H1 (cell line): ENCODE measurements around the gene PACSIN2. TPM values are rescaled to one million over a fixed set of nuclear protein-coding genes. Genes with fewer than 3 reads are reported as not detected.

Experiments used
- CTCF ChIA-PET: fragments of 300-600 bp; sonication (Branson Sonifier 250); formaldehyde crosslinking; loops from one replicate; lab custom pipeline; 2021; ENCODE audit not compliant: partially characterized antibody; lab: Charles Lee
- POLR2A ChIA-PET: fragments of 300-600 bp; sonication (Branson Sonifier 250); formaldehyde crosslinking; loops from one replicate; lab custom pipeline; 2021; ENCODE audit warnings: inconsistent platforms; ENCODE audit not compliant: partially characterized antibody; lab: Charles Lee
- DNase-seq, 2 experiments: peaks; one replicate each; pipeline versions ENCODE4 v3.0.0 to v3.0.0-alpha.2; 2010 to 2022; ENCODE audit warnings: low spot score in 2 of 2, low read depth in 1 of 2, mixed read lengths in 1 of 2
- FAIRE-seq: peaks from 2 replicates; lab custom pipeline; 2011; peaks lifted over from hg19 to GRCh38; lab: Jason Lieb, UNC
- H2AFZ ChIP-seq: 2 replicates; pipeline ENCODE4 v1.8.1; 2012; ENCODE audit warnings: low read length, inconsistent platforms
- H2AK5ac ChIP-seq: 2 replicates; pipeline ENCODE4 v1.6.1; 2013; ENCODE audit warnings: low read depth, low read length
- H2BK120ac ChIP-seq: replicated peaks from 2 replicates; pipeline ENCODE3; 2013; ENCODE audit warnings: low read depth, low read length, inconsistent platforms
- H2BK12ac ChIP-seq: 2 replicates; pipeline ENCODE4 v1.6.1; 2013; ENCODE audit warnings: low read depth, low read length
- H2BK15ac ChIP-seq: 2 replicates; pipeline ENCODE4 v1.6.1; 2013; ENCODE audit warnings: low read length
- H2BK20ac ChIP-seq: 2 replicates; pipeline ENCODE4 v1.6.1; 2013; ENCODE audit warnings: low read length
- H2BK5ac ChIP-seq: 2 replicates; pipeline ENCODE4 v1.6.1; 2013; ENCODE audit warnings: low read depth, low read length
- H3K14ac ChIP-seq: 2 replicates; pipeline ENCODE4 v1.6.1; 2013; ENCODE audit warnings: inconsistent platforms; ENCODE audit not compliant: insufficient read length
- H3K18ac ChIP-seq: 2 replicates; pipeline ENCODE4 v1.6.1; 2013; ENCODE audit warnings: low read length; ENCODE audit errors: extremely low read depth
- H3K23ac ChIP-seq: 2 replicates; pipeline ENCODE4 v1.6.1; 2013; ENCODE audit warnings: inconsistent platforms; ENCODE audit not compliant: insufficient read length
- H3K23me2 ChIP-seq: 2 replicates; pipeline ENCODE4 v1.6.1; 2013; ENCODE audit warnings: low read depth, low read length
- H3K27ac ChIP-seq: 2 replicates; pipeline ENCODE4 v1.6.1; 2011; ENCODE audit warnings: low read depth, low read length, inconsistent platforms
- H3K27me3 ChIP-seq, 4 experiments: replicated peaks in 1 of 4; 1 replicate in 1 of 4; 2 replicates in 3 of 4; pipeline versions ENCODE4 v1.6.1 to v1.8.1; 2011 to 2013; ENCODE audit warnings: low read length in 3 of 4, mild to moderate bottlenecking in 3 of 4, inconsistent platforms in 2 of 4, mixed read lengths in 2 of 4, moderate library complexity in 1 of 4; ENCODE audit not compliant: control insufficient read depth in 3 of 4, insufficient read depth in 3 of 4; ENCODE audit errors: extremely low read depth in 1 of 4
- H3K36me3 ChIP-seq, 4 experiments: 2 replicates each; pipeline versions ENCODE4 v1.6.1 to v1.8.1; 2011 to 2013; ENCODE audit warnings: mild to moderate bottlenecking in 4 of 4, low read length in 3 of 4, moderate library complexity in 2 of 4, control low read depth in 1 of 4, inconsistent platforms in 1 of 4; ENCODE audit not compliant: insufficient read depth in 4 of 4, control insufficient read depth in 2 of 4
- H3K4ac ChIP-seq: replicated peaks from 2 replicates; pipeline ENCODE3; 2013; ENCODE audit warnings: low read length, low read depth, mixed read lengths, inconsistent platforms; ENCODE audit not compliant: insufficient read length
- H3K4me1 ChIP-seq, 4 experiments: replicated peaks in 1 of 4; 1 replicate in 1 of 4; 2 replicates in 3 of 4; pipeline versions ENCODE4 v1.6.1 to v1.8.1; 2011 to 2013; ENCODE audit warnings: low read length in 3 of 4, inconsistent platforms in 2 of 4, mixed read lengths in 1 of 4; ENCODE audit not compliant: insufficient read depth in 4 of 4, control insufficient read depth in 3 of 4
- H3K4me2 ChIP-seq, 2 experiments: 2 replicates each; pipeline versions ENCODE4 v1.6.1 to v1.8.1; 2011 to 2013; ENCODE audit warnings: low read depth in 2 of 2, low read length in 2 of 2, control low read depth in 1 of 2, inconsistent platforms in 1 of 2, mild to moderate bottlenecking in 1 of 2; ENCODE audit not compliant: insufficient read depth in 1 of 2
- H3K4me3 ChIP-seq, 4 experiments: fragments of 200-600, 300-600 bp in 1 of 4; sonication (generic), shearing (Covaris generic), sonication (Bioruptor Twin) in 1 of 4; 2 replicates each; pipeline versions ENCODE4 v1.5.1 to v1.8.1; 2011 to 2016; ENCODE audit warnings: low read length in 4 of 4, low read depth in 3 of 4, control low read depth in 2 of 4, inconsistent platforms in 2 of 4, mild to moderate bottlenecking in 2 of 4, mixed read lengths in 1 of 4, moderate library complexity in 1 of 4; ENCODE audit not compliant: insufficient read depth in 2 of 4; ENCODE audit errors: extremely low read depth in 1 of 4
- H3K56ac ChIP-seq: replicated peaks from 2 replicates; pipeline ENCODE3; 2013; ENCODE audit warnings: low read depth, mild to moderate bottlenecking, mixed read lengths, low read length, inconsistent platforms; ENCODE audit not compliant: insufficient read length
- H3K79me1 ChIP-seq: 2 replicates; pipeline ENCODE4 v1.6.1; 2013; ENCODE audit warnings: low read depth, low read length, control low read depth
- H3K79me2 ChIP-seq, 2 experiments: 2 replicates each; pipeline versions ENCODE4 v1.6.1 to v1.8.1; 2012 to 2013; ENCODE audit warnings: low read length in 2 of 2, mild to moderate bottlenecking in 2 of 2, inconsistent platforms in 1 of 2; ENCODE audit not compliant: insufficient read depth in 2 of 2, control insufficient read depth in 1 of 2
- H3K9ac ChIP-seq, 4 experiments: replicated peaks in 1 of 4; 1 replicate in 1 of 4; 2 replicates in 3 of 4; pipeline versions ENCODE4 v1.6.1 to v1.8.1; 2011 to 2013; ENCODE audit warnings: low read depth in 3 of 4, low read length in 3 of 4, control low read depth in 2 of 4, mild to moderate bottlenecking in 2 of 4, moderate library complexity in 2 of 4, inconsistent platforms in 1 of 4; ENCODE audit errors: extremely low read depth in 1 of 4
- H3K9me3 ChIP-seq, 2 experiments: 2 replicates each; pipeline versions ENCODE4 v1.6.1 to v1.8.1; 2012 to 2013; ENCODE audit warnings: mild to moderate bottlenecking in 2 of 2, moderate library complexity in 2 of 2, control low read depth in 1 of 2, inconsistent platforms in 1 of 2, low read depth in 1 of 2, low read length in 1 of 2, mixed read lengths in 1 of 2; ENCODE audit not compliant: insufficient read depth in 2 of 2
- H4K20me1 ChIP-seq, 2 experiments: replicated peaks in 1 of 2; 2 replicates each; pipeline versions ENCODE3 to v1.8.1; 2011 to 2013; ENCODE audit warnings: inconsistent platforms in 2 of 2, low read length in 2 of 2, mild to moderate bottlenecking in 1 of 2; ENCODE audit not compliant: insufficient read depth in 2 of 2, control insufficient read depth in 1 of 2
- H4K5ac ChIP-seq: 2 replicates; pipeline ENCODE4 v1.6.1; 2013; ENCODE audit warnings: low read length, low read depth, mixed read lengths, inconsistent platforms; ENCODE audit not compliant: insufficient read length
- H4K8ac ChIP-seq: 2 replicates; pipeline ENCODE4 v1.8.0; 2013; ENCODE audit warnings: mild to moderate bottlenecking, moderate library complexity, low read length, inconsistent platforms; ENCODE audit not compliant: insufficient read depth; ENCODE audit errors: extremely low read depth
- H4K91ac ChIP-seq: replicated peaks from 2 replicates; pipeline ENCODE3; 2013; ENCODE audit warnings: low read length, mixed read lengths, inconsistent platforms; ENCODE audit not compliant: insufficient read length
- ASH2L ChIP-seq: fragments of 200-600, 300-600 bp; sonication (generic); IDR thresholded peaks from one replicate; pipeline ENCODE4 v1.7.1; 2017; ENCODE audit warnings: low read length
- CREB1 ChIP-seq: IDR thresholded peaks from 2 replicates; pipeline ENCODE4 v1.6.1; 2012; ENCODE audit warnings: inconsistent platforms
- E2F6 ChIP-seq: IDR thresholded peaks from 2 replicates; pipeline ENCODE4 v1.6.1; 2012; ENCODE audit warnings: inconsistent platforms
- EZH2 ChIP-seq: fragments of 200-600 bp; sonication (generic); IDR thresholded peaks from 2 replicates; pipeline ENCODE4 v1.7.1; 2012; ENCODE audit warnings: low read depth, mild to moderate bottlenecking, moderate library complexity, low read length, inconsistent platforms; ENCODE audit not compliant: severe bottlenecking
- RBBP5 ChIP-seq: IDR thresholded peaks from 2 replicates; pipeline ENCODE4 v1.7.1; 2012; ENCODE audit warnings: low read depth, mild to moderate bottlenecking, inconsistent platforms, low read length, moderate library complexity, borderline replicate concordance
- RFX5 ChIP-seq: IDR thresholded peaks from 2 replicates; pipeline ENCODE4 v1.6.1; 2011; ENCODE audit warnings: low read depth, low read length, improper control_type of control experiment, borderline replicate concordance
- SAP30 ChIP-seq: fragments of 300-600 bp; sonication (generic); IDR thresholded peaks from 2 replicates; pipeline ENCODE4 v1.7.1; 2012; ENCODE audit warnings: low read length, moderate library complexity, mild to moderate bottlenecking, inconsistent platforms; ENCODE audit not compliant: insufficient read depth, insufficient replicate concordance
- SIRT6 ChIP-seq: IDR thresholded peaks from one replicate; pipeline ENCODE4 v1.7.1; 2012; ENCODE audit warnings: low read length, inconsistent platforms
- SRF ChIP-seq: IDR thresholded peaks from 2 replicates; pipeline ENCODE4 v1.6.1; 2011; ENCODE audit warnings: mild to moderate bottlenecking, low read depth, low read length, moderate library complexity
- SUZ12 ChIP-seq: fragments of 200-600 bp; sonication (generic); IDR thresholded peaks from 2 replicates; pipeline ENCODE4 v1.6.1; 2012; ENCODE audit warnings: mild to moderate bottlenecking, inconsistent platforms, low read length, moderate library complexity, mixed read lengths
- TBP ChIP-seq: IDR thresholded peaks from 2 replicates; pipeline ENCODE4 v1.6.1; 2011; ENCODE audit warnings: low read depth, low read length, improper control_type of control experiment
- TEAD4 ChIP-seq: IDR thresholded peaks from 2 replicates; pipeline ENCODE4 v1.6.1; 2012; ENCODE audit warnings: low read depth, low read length, inconsistent platforms, mixed read lengths
- WGBS, 2 experiments: shearing (Covaris generic) in 1 of 2; methylation state at CpG; one replicate each; pipeline versions ENCODE4 v1.1.6 to v1.1.7; 2013 to 2015; ENCODE audit warnings: low lambda C conversion rate in 2 of 2, mixed read lengths in 2 of 2, inconsistent platforms in 1 of 2, low coverage in 1 of 2, missing lambda C conversion rate in 1 of 2; ENCODE audit not compliant: insufficient replicate concordance in 2 of 2, insufficient coverage in 1 of 2, insufficient read length in 1 of 2; ENCODE audit errors: extremely low coverage in 1 of 2, missing lambda C conversion rate in 1 of 2; 5-methylcytosine and 5-hydroxymethylcytosine counted together
- polyA plus RNA-seq, 7 experiments: library from polyadenylated mRNA; depleted of rRNA in 3 of 7; stranded (reverse) in 5 of 7; unstranded in 2 of 7; fragments of >200 nt in 5 of 7; fragments of 200-250 nt in 2 of 7; gene quantifications; 1 replicate in 5 of 7; 2 replicates in 1 of 7; 4 replicates in 1 of 7; pipeline versions ENCODE4 v1.2.1 to v1.2.3, GENCODE V29; 2011 to 2013; ENCODE audit warnings: missing spikeins in 2 of 7, mixed read lengths in 2 of 7
- total RNA-seq: library from RNA; stranded (reverse); fragmentation: NEBNext Ultra II Directional; extraction: Animal tissue kit (Norgen Biotek cat#: 25700); gene quantifications from 2 replicates; pipeline ENCODE4 v1.2.1, GENCODE V29; 2021

PACSIN2 gene
- total and polyA plus RNA-seq, 2 of the 8 experiments (the other 6 are each of a cell fraction or from before 2014, with no cell fraction given), result 44.8 to 64.2 TPM

DNA sequence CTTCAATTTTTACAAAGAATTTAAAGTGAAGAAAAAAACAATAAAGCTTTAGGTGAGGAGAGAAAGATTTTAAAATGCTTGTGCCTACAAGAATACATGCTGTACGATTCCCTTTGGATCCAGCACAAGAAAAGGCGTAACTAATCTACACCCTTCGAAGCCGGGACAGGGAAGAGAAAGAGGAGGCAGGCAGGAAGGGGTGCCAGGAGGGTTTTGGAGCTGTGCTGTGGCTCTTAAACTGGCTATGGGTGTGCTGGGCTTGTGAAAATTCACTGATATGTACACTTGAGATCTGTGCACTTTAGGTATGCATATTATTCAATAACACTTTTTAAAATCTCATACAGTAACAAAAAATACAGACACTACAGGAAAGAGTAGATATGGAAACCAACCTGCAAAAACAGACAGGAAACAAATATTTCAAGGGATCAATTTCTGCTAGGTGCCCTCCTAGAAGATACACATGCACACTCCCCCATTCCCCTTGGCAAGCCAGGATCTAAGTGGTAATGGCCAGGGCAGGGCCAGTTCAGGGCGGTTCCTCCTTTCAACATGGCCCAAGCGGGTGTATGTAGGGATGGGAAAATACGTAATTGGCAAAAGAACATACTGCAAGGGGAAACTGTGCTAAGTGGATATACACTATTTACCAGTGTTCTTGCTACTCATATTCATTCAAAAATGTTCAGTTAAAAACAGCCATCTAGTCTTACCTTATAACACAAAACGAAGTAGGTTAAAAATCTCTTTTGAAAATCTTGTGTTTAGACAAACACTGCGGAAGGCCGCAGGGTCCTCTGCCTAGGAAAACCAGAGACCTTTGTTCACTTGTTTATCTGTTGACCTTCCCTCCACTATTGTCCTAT is 54.2 kb downstream of the PACSIN2 start:
- Histone ChIP-seq H3K4me1 (peaks cover 15 to 35% (median 33%) of the 10 kb centered on the region in 4 experiments), H3K56ac (no peak overlapping the region), H3K14ac (no peak overlapping the region), H3K79me2 (peaks cover 3 to 79% of the 10 kb centered on the region in 2 experiments; a peak in 3 of 4 replicates), H4K91ac (no peak overlapping the region), H3K79me1 (peaks cover 9% of the 10 kb centered on the region), H3K23me2 (0 out of 2 replicates have a peak, but pooled peaks cover 2% of the 10 kb centered on the region), H3K27me3 (no peaks in the 10 kb centered on the region), H3K36me3 (peaks cover 0 to 3% (median 0%) of the 10 kb centered on the region in 4 experiments; a peak in 1 of 8 replicates), H3K4me2 (peak overlapping the region in 1 of 2 experiments; percentile 52; a peak in 1 of 4 replicates), H4K8ac (no peak overlapping the region), H3K27ac (no peak overlapping the region), H4K20me1 (peaks cover 12 to 33% of the 10 kb centered on the region in 2 experiments), H2BK20ac (no peak overlapping the region), H3K9ac (no peak overlapping the region), H2AK5ac (no peak overlapping the region), H3K4me3 (no peak overlapping the region), H4K5ac (no peak overlapping the region), H3K23ac (no peak overlapping the region), H3K9me3 (no peaks in the 10 kb centered on the region), H2BK15ac (no peak overlapping the region), H2AFZ (no peak overlapping the region), H2BK5ac (no peak overlapping the region), H3K4ac (no peak overlapping the region), H3K18ac (no peak overlapping the region), H2BK120ac (no peak overlapping the region), H2BK12ac (no peak overlapping the region; the same call in 1 of the 2 replicates)
- FAIRE-seq, result no peak
- CTCF ChIA-PET, result no interaction called here
- WGBS, 2 experiments, result 88% methylated on average over 10 of the region's 10 CpGs; no CpG with 5 or more reads in 1 of the 2 experiments
- DNase-seq, result no peak
- POLR2A ChIA-PET, result interaction anchor here (1.0 to 1.8 kb wide), 2 partner anchors 13 to 55 kb away, joined by 4 to 10 read pairs; partner anchors contain the start of gene PACSIN2
- TF ChIP-seq SRF (no peak), RFX5 (no peak), TEAD4 (no peak), ASH2L (no peak), E2F6 (no peak), SUZ12 (no peak), TBP (no peak), RBBP5 (no peak), CREB1 (no peak), SAP30 (no peak), SIRT6 (no peak), EZH2 (no peak)
